HepG2 (cell line): Measurements from ENCODE around the gene ZKSCAN4. TPM values are rescaled to one million over a fixed set of nuclear protein-coding genes. Genes with fewer than 3 reads are reported as not detected.

Experiments
- CEBPB ChIP-seq: IDR thresholded peaks from 2 replicates; pipeline ENCODE4 v1.6.1; 2011; ENCODE audit warnings: low read depth, low read length, improper control_type of control experiment, borderline replicate concordance
- CREB3 ChIP-seq: sonication (generic); formaldehyde crosslinking; IDR thresholded peaks from 2 replicates; pipeline ENCODE4 v1.5.0; 2020; ENCODE audit warnings: missing genetic modification reagents
- DMAP1 ChIP-seq: IDR thresholded peaks from 2 replicates; pipeline ENCODE4 v1.6.1; 2016
- GRHL1 ChIP-seq: sonication (generic); formaldehyde crosslinking; conservative IDR thresholded peaks from 2 replicates; pipeline ENCODE4 v1.8.0; 2022; ENCODE audit warnings: missing genetic modification reagents
- HMGXB3 ChIP-seq: sonication (generic); formaldehyde crosslinking; IDR thresholded peaks from 2 replicates; pipeline ENCODE4 v1.4.0; 2020; ENCODE audit warnings: missing genetic modification reagents, borderline replicate concordance
- LBX2 ChIP-seq: sonication (generic); formaldehyde crosslinking; IDR thresholded peaks from 2 replicates; pipeline ENCODE4 v1.5.0; 2020; ENCODE audit warnings: missing genetic modification reagents, mild to moderate bottlenecking, borderline replicate concordance
- MAZ ChIP-seq, 2 experiments: sonication (generic) in 1 of 2; formaldehyde crosslinking in 1 of 2; IDR thresholded peaks; 2 replicates each; pipeline versions ENCODE4 v1.5.0 to v1.6.1; 2012 to 2020; ENCODE audit warnings: low read depth in 2 of 2, mild to moderate bottlenecking in 2 of 2, borderline replicate concordance in 1 of 2, improper control_type of control experiment in 1 of 2, low read length in 1 of 2, missing genetic modification reagents in 1 of 2, moderate library complexity in 1 of 2
- NCOA1 ChIP-seq: sonication (generic); formaldehyde crosslinking; IDR thresholded peaks from 2 replicates; pipeline ENCODE4 v1.9.0; 2021; ENCODE audit warnings: missing genetic modification reagents
- NR1H2 ChIP-seq: sonication (generic); formaldehyde crosslinking; IDR thresholded peaks from 2 replicates; pipeline ENCODE4 v1.8.1; 2022; ENCODE audit warnings: low read depth, missing genetic modification reagents, borderline replicate concordance
- TFAP4 ChIP-seq: sonication (generic); IDR thresholded peaks from 2 replicates; pipeline ENCODE4 v1.6.1; 2016; ENCODE audit warnings: low read depth, borderline replicate concordance
- THAP8 ChIP-seq: sonication (generic); formaldehyde crosslinking; IDR thresholded peaks from 2 replicates; pipeline ENCODE4 v1.5.1; 2020; ENCODE audit warnings: missing genetic modification reagents, mild to moderate bottlenecking, borderline replicate concordance
- YEATS2 ChIP-seq: sonication (generic); formaldehyde crosslinking; IDR thresholded peaks from 2 replicates; pipeline ENCODE4 v1.4.0; 2020; ENCODE audit warnings: missing genetic modification reagents, borderline replicate concordance
- ZIK1 ChIP-seq: sonication (generic); formaldehyde crosslinking; IDR thresholded peaks from 2 replicates; pipeline ENCODE4 v1.5.0; 2020; ENCODE audit warnings: mild to moderate bottlenecking, low read depth, missing genetic modification reagents, borderline replicate concordance
- ZNF17 ChIP-seq: sonication (generic); formaldehyde crosslinking; IDR thresholded peaks from 2 replicates; pipeline ENCODE4 v1.5.0; 2020; ENCODE audit warnings: mild to moderate bottlenecking, missing genetic modification reagents
- ZNF282 ChIP-seq: fragments of 450-650 bp; IDR thresholded peaks from 2 replicates; pipeline ENCODE4 v1.6.1; 2018; ENCODE audit not compliant: partially characterized antibody
- ZNF431 ChIP-seq: sonication (generic); formaldehyde crosslinking; IDR thresholded peaks from 2 replicates; pipeline ENCODE4 v1.9.0; 2022; ENCODE audit warnings: missing genetic modification reagents, low read depth, mild to moderate bottlenecking, borderline replicate concordance
- ZNF547 ChIP-seq: sonication (generic); formaldehyde crosslinking; IDR thresholded peaks from 2 replicates; pipeline ENCODE4 v1.5.1; 2020; ENCODE audit warnings: mild to moderate bottlenecking, missing genetic modification reagents
- ZNF569 ChIP-seq: sonication (generic); formaldehyde crosslinking; IDR thresholded peaks from 2 replicates; pipeline ENCODE4 v1.5.0; 2020; ENCODE audit warnings: mild to moderate bottlenecking, missing genetic modification reagents, moderate library complexity, borderline replicate concordance
- ZSCAN22 ChIP-seq: sonication (generic); formaldehyde crosslinking; IDR thresholded peaks from 2 replicates; pipeline ENCODE4 v1.4.0; 2020; ENCODE audit warnings: mild to moderate bottlenecking, missing genetic modification reagents
- polyA plus RNA-seq, 8 experiments: library from polyadenylated mRNA; depleted of rRNA in 3 of 8; stranded (reverse) in 7 of 8; unstranded in 1 of 8; fragments of >200 nt; fragmentation: Illumina TruSeq in 4 of 8; extraction: Trizol in 4 of 8; gene quantifications; 2 replicates each; pipeline versions ENCODE4 v1.2.1 to v1.2.3, GENCODE V29; 2011 to 2016; ENCODE audit warnings: low read depth in 4 of 8, missing spikeins in 1 of 8, mixed read lengths in 1 of 8; ENCODE audit not compliant: insufficient read depth in 1 of 8
- total RNA-seq, 5 experiments: library from RNA; depleted of rRNA; stranded (reverse); fragments of >200 nt; fragmentation: Illumina TruSeq; extraction: Trizol; gene quantifications; 2 replicates each; pipeline ENCODE4 v1.2.3, GENCODE V29; 2016; ENCODE audit warnings: low read depth in 1 of 5

Gene ZKSCAN4
- total and polyA plus RNA-seq, 2 of the 13 experiments (the other 11 are each of a cell fraction or from before 2014, with no cell fraction given): 2.9 to 7.8 TPM

- TF ChIP-seq CREB3 (CRISPR knock-in tag) (no peak), ZNF547 (CRISPR knock-in tag) (no peak), ZIK1 (CRISPR knock-in tag) (0 out of 2 replicates have a peak, but pooled peaks have one; percentile 52), HMGXB3 (CRISPR knock-in tag) (peak; percentile 74; the same call in 1 of the 2 replicates), TFAP4 (peak; percentile 83), ZNF282 (no peak), ZSCAN22 (CRISPR knock-in tag) (no peak; the same call in 1 of the 2 replicates), LBX2 (CRISPR knock-in tag) (no peak), NCOA1 (CRISPR knock-in tag) (no peak), MAZ (IDR thresholded peaks at IDR 0.05; ENCODE audit: borderline replicate concordance, low read depth, low read length) (no peak), MAZ (CRISPR knock-in tag; IDR thresholded peaks at IDR 0.05; ENCODE audit: low read depth) (no peak), ZNF17 (CRISPR knock-in tag) (no peak), GRHL1 (CRISPR knock-in tag) (no peak), CEBPB (peak; percentile 38), NR1H2 (no peak), THAP8 (no peak), DMAP1 (CRISPR knock-in tag) (no peak), YEATS2 (CRISPR knock-in tag) (peak; percentile 64), ZNF431 (no peak; the same call in 1 of the 2 replicates), ZNF569 (CRISPR knock-in tag) (no peak)
Measured at GRCh38 chr6:28212510-28213212, 39.4 kb downstream of the ZKSCAN4 start (continued).
